Muscle layer of colon (tissue), 2 donors: Measurements from ENCODE around the gene MTHFS.

Experiments
- H3K27ac ChIP-seq: one replicate; pipeline ENCODE4 v1.7.0; 2013; ENCODE audit warnings: low read depth, mild to moderate bottlenecking, low read length, moderate library complexity
- H3K27me3 ChIP-seq, 2 donors: one replicate each; pipeline ENCODE4 v1.7.0; 2013; ENCODE audit warnings: low read length in 2 of 2, mild to moderate bottlenecking in 2 of 2; ENCODE audit not compliant: insufficient read depth in 2 of 2, control insufficient read depth in 1 of 2
- H3K36me3 ChIP-seq: one replicate; pipeline ENCODE4 v1.7.0; 2013; ENCODE audit warnings: mild to moderate bottlenecking, low read length; ENCODE audit not compliant: insufficient read depth
- H3K4me1 ChIP-seq: one replicate; pipeline ENCODE4 v1.7.0; 2013; ENCODE audit warnings: mild to moderate bottlenecking, low read length; ENCODE audit not compliant: insufficient read depth
- H3K4me3 ChIP-seq, 2 donors: one replicate each; pipeline ENCODE4 v1.7.0; 2013; ENCODE audit warnings: low read length in 2 of 2, low read depth in 1 of 2, mild to moderate bottlenecking in 1 of 2, moderate library complexity in 1 of 2
- H3K9ac ChIP-seq: one replicate; pipeline ENCODE4 v1.7.0; 2013; ENCODE audit warnings: low read length
- H3K9me3 ChIP-seq: one replicate; pipeline ENCODE4 v1.7.0; 2013; ENCODE audit warnings: mild to moderate bottlenecking, low read length
- donor health status: abdominal sarcoma.
- donor health status: Adenocarcinoma of cecum.

Gene MTHFS

DNA sequence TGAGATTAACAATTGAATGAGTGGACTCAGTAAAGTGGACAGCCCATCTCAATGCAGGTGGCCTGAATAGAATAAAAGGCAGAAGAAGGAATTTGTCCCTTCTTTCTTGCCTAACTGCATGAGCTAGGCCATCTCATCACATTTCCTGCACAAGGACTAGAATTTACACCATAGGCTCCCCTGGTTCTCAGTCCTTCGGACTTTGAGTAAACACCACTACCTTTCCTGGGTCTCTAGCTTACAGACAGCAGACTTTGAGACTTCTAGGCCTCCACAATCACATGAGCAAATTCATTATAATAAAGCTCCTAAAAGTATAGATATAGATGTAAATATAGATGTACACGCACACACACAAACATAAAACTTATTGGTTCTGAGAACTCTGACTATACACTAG is 28.3 kb downstream of the MTHFS start:
- Histone ChIP-seq H3K27me3 (no peaks in the 10 kb centered on the region), H3K36me3 (no peaks in the 10 kb centered on the region), H3K9ac (no peak overlapping the region), H3K4me1 (no peaks in the 10 kb centered on the region), H3K9me3 (no peaks in the 10 kb centered on the region), H3K4me3 (no peak overlapping the region), H3K27ac (no peak overlapping the region)

DNA sequence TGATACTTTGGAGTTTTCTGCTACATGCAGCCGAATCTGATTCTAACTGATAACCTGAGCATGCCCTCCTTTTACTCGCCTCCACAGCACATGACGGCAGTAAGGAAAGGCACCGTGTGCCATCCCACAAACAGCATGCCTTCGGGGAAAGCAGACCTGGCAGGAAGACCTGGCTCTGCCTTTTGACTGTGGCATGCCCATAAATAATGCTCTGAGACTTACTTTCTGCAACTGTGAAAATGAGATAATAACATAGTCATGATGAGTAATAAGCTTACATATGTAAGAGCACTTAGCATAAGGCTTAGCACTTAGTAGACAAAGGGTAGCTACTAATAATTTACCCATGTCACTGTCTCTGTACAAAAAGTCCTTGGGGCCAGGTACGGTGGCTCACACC is 32.9 kb downstream of the MTHFS start:
- no peaks in the 10 kb centered on the region for H3K4me1 ChIP-seq
- H3K9me3 ChIP-seq: no peaks in the 10 kb centered on the region
- no peaks in the 10 kb centered on the region for H3K27me3 ChIP-seq
- no peak overlapping the region for H3K27ac ChIP-seq
- no peak overlapping the region for H3K9ac ChIP-seq
- H3K36me3 ChIP-seq: no peaks in the 10 kb centered on the region
- H3K4me3 ChIP-seq: no peak overlapping the region

DNA sequence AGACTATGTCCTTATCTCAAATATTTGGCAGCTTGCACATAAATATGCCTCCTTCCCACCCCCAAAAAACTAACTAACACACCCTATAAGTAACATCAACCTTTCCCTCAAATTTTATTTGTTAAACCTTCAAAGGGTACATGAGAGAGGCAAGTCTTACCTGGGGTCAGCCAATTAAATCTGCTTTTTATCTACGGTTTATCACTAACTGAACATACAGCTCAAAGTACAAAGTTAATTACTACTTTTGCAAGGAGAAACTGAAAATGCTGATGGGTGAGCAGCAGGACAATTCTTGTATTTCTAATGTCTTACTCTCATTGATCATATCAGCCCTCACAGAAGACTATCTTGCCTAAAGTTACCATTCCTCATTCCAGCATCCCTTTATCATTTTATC is 34.6 kb downstream of the MTHFS start:
- no peaks in the 10 kb centered on the region for H3K36me3 ChIP-seq
- H3K9me3 ChIP-seq: no peaks in the 10 kb centered on the region
- no peak overlapping the region for H3K9ac ChIP-seq
- H3K4me3 ChIP-seq: no peak overlapping the region
- H3K4me1 ChIP-seq: no peaks in the 10 kb centered on the region
- H3K27me3 ChIP-seq: no peaks in the 10 kb centered on the region
- no peak overlapping the region for H3K27ac ChIP-seq

DNA sequence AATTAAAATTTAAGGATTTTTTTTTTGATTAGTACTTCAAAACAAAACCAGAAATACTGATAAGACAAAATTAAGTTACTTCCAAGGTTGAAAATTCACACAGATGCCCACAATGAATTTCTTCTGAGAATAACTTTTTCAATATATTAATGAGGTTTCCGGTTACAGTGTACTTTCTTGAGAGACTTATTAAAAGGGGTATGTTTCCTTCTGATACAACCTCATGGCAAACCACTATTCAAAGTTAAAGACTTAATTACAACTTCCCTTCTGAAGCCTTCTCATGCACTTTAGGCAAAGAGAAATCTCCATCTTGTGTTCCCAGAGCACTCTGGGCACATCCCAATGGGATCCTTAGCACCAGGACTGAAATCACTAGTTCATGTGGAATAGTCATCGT is 36.2 kb downstream of the MTHFS start:
- Histone ChIP-seq H3K4me3 (no peak overlapping the region), H3K9me3 (no peaks in the 10 kb centered on the region), H3K9ac (no peak overlapping the region), H3K27me3 (no peaks in the 10 kb centered on the region), H3K36me3 (no peaks in the 10 kb centered on the region), H3K4me1 (no peaks in the 10 kb centered on the region), H3K27ac (no peak overlapping the region)

DNA sequence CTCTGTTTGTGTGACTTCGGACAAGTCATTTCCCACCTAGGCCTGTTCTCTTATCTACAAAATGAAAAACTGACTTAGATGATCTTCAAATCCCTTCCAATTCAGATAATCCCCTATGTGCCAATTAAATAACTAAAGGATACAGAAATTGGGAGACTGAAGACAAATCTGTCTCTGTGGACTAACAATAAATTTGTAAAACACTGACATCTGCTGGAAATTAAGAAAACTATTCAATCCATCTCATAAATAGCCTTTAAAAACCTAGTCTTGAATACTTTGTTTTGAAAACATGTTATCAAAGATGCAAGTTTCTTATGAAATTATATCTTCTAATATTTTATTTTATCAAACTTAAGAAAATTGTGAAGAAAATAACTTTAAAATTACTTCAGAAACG is 38.3 kb downstream of the MTHFS start:
- H3K4me3 ChIP-seq: no peak overlapping the region
- no peak overlapping the region for H3K27ac ChIP-seq
- no peaks in the 10 kb centered on the region for H3K36me3 ChIP-seq
- no peaks in the 10 kb centered on the region for H3K4me1 ChIP-seq
- H3K9me3 ChIP-seq: no peaks in the 10 kb centered on the region
- no peak overlapping the region for H3K9ac ChIP-seq
- no peaks in the 10 kb centered on the region for H3K27me3 ChIP-seq

DNA sequence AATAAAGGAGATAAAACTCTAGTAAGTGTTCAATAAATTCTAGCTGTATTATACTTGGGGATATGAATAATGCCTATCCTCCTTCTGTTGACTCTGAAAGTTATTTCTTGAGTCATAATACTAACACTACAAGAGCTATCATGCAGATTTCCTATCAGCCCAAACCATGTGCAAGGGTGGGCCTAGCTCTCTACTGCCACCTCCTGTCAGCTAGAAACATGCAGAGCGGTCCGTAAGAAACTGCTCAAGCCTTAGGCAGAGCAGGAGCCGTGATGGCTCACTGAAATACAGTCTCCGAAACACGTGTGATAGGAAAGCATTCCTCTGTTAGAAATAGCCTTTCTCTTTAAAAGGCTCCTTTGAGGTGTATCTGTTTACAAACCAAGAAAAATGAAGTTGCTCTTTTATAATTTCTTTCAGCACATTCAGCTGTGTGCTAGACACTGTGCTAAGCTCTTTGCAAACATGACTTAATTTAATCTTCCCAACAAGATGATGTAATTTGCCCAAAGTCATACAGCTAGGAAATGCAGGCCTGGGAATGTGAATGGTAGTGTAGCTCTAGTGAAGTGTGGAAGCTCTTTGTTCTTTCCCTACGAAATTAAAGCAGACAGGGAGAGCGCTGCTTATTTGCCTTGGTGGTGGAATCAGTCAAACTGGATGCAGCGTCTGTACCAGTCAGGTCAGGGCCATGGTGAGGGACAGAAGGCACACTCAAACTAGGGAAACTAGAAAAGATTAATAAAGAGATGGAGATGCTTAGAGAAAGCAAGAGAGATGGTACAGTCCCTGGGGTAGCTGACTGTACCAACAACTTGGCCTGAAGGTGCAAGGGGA is 43.1 kb downstream of the MTHFS start:
- Histone ChIP-seq H3K9me3 (no peaks in the 10 kb centered on the region), H3K27me3 (no peaks in the 10 kb centered on the region), H3K9ac (no peak overlapping the region), H3K4me3 (no peak overlapping the region), H3K27ac (no peak overlapping the region), H3K4me1 (no peaks in the 10 kb centered on the region), H3K36me3 (no peaks in the 10 kb centered on the region)

DNA sequence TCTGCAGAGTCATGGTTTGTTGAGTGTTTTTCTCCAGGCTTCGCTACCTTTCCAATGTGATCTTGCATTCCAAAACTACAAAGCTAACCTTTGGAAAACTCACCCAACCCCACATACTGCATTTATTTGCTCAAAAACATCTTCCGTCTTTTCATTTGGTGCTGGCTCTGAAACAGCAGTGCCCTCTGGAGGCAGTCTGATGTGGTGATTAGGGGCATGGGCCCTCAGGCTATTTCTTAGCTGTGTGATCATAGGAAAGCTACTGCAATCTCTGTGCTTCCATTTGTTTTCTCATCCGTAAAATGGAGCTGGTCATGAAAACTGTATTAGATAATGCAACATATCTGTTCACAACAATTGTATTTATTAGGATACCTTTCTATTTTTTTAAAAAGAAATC is 47.0 kb downstream of the MTHFS start:
- H3K4me3 ChIP-seq: no peak overlapping the region
- no peaks in the 10 kb centered on the region for H3K9me3 ChIP-seq
- no peak overlapping the region for H3K27ac ChIP-seq
- H3K27me3 ChIP-seq: no peaks in the 10 kb centered on the region
- H3K36me3 ChIP-seq: peaks cover 7% of the 10 kb centered on the region
- no peak overlapping the region for H3K9ac ChIP-seq
- H3K4me1 ChIP-seq: no peaks in the 10 kb centered on the region

DNA sequence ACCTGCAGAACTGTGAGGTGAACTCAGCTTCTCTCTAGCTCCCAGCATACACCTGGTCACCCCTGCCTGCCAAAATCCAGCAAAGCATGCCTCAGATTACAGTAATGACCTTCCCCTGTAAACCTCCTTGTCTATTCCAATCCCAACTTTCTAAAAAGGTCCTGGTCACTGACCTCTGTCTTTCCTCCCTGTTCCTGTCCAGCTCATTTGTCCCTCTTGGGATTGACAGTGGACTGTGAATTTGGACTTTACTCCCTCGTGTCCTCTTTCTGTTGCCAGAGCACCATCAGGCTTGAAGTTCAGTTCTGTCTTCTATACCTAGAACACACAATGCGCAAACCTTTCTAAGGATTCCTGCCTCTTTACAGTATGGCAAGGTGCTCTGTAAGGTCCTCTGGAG is 50.3 kb downstream of the MTHFS start:
- Histone ChIP-seq H3K9me3 (no peaks in the 10 kb centered on the region), H3K4me1 (no peaks in the 10 kb centered on the region), H3K9ac (no peak overlapping the region), H3K36me3 (peaks cover 7% of the 10 kb centered on the region), H3K27me3 (no peaks in the 10 kb centered on the region), H3K4me3 (no peak overlapping the region), H3K27ac (no peak overlapping the region)

DNA sequence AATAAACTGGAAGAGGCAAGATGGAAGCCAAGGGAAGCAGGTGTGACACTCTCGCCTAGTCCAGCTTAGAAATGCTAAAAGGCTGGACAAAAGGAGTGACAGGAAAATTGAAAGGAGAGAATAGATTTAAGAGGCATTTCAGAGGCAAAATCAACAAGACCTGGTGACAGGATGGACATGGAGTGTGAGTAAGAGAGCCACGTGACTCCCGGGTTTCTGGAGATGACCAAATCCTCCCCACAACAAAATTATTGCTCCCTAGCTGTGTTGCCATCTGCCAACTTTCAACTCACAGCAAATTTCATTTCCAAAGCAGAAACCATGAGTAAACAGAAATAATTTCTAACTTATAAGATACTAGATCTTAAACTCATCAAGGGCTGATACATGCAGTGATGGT is 52.6 kb downstream of the MTHFS start:
- H3K9ac ChIP-seq: no peak overlapping the region
- H3K27me3 ChIP-seq: no peaks in the 10 kb centered on the region
- H3K4me3 ChIP-seq: no peak overlapping the region
- H3K27ac ChIP-seq: no peak overlapping the region
- H3K9me3 ChIP-seq: no peaks in the 10 kb centered on the region
- H3K4me1 ChIP-seq: no peaks in the 10 kb centered on the region
- H3K36me3 ChIP-seq: peaks cover 7% of the 10 kb centered on the region

DNA sequence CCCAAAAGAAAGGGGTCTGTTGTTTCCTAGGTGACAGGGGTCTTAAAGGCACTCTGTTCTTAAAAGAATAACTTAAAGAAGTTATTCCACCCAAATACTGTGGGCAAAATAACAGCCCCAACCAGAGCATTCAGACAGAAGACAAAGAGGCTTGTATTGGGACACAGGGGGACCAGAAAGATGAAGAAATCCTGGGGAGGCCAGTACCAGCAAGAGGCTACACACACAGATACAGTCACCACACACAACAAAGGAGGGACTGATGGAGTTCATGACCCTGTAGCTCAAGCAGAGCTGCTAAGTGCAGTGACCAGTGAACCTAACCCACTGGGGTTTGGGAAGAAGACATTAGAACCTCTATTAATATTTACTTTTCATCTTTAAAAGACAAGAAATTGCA is 59.0 kb downstream of the MTHFS start:
- no peak overlapping the region for H3K9ac ChIP-seq
- no peak overlapping the region for H3K4me3 ChIP-seq
- H3K27me3 ChIP-seq: no peaks in the 10 kb centered on the region
- no peak overlapping the region for H3K27ac ChIP-seq
- H3K36me3 ChIP-seq: no peaks in the 10 kb centered on the region
- no peaks in the 10 kb centered on the region for H3K9me3 ChIP-seq
- H3K4me1 ChIP-seq: no peaks in the 10 kb centered on the region

DNA sequence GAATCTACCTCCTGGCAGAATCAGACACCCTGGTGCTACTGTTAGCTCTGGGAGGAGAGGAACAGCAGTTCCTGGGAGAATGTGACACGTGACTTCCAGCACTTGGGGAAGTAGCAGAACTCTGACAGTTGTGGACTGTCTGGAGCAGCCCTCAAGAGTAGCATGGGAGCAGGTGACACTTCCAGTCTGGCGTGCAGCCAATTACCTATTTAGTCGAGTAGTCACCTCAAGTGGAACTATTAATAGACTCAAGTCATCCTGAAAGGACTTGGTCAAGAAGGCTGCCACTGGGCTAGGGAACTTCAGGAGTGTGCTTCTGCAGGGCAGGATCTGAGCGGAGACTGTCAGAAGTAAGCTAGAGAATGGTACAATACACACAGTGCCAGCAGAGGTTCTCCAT is 62.3 kb downstream of the MTHFS start:
- Histone ChIP-seq H3K4me1 (no peaks in the 10 kb centered on the region), H3K9me3 (no peaks in the 10 kb centered on the region), H3K36me3 (no peaks in the 10 kb centered on the region), H3K9ac (no peak overlapping the region), H3K27ac (no peak overlapping the region), H3K27me3 (no peaks in the 10 kb centered on the region), H3K4me3 (no peak overlapping the region)

DNA sequence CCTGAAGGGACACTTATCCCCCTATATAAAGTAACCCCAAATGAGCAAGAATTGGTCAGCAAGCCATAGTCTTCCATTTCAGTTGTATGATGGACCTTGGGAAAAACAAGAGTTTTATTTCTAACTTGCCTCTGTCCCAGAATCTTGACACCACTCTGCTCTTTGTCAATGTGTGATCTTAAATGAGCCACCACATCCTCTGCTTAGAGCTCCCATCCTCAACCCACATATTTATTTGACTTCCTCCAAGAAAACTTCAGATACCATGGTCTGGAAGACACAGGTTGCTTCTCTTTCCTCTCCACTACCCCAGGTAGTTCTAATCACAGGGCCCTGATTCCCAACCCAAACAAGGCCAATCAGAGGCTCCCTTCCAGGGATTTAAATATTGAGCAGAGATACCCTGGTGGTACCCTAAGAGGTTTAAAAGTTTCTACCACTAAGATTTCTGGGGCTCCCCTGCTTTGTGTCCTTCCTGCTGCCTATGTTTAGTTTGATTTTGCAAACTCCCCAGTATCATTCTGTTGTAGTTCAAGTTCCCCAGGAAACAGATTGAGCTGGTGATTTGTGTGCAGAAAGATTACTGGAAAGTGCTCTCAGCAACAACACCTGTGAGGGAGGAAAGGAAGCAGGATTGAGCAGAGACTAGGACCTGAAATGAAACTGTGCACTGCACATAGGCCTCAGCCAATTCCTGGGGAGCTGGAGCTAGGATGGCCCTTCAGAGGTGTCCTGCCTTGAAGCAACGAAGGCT is 64.3 kb downstream of the MTHFS start:
- H3K27ac ChIP-seq: no peak overlapping the region
- H3K9me3 ChIP-seq: no peaks in the 10 kb centered on the region
- H3K27me3 ChIP-seq: no peaks in the 10 kb centered on the region
- no peak overlapping the region for H3K9ac ChIP-seq
- H3K4me1 ChIP-seq: no peaks in the 10 kb centered on the region
- no peak overlapping the region for H3K4me3 ChIP-seq
- no peaks in the 10 kb centered on the region for H3K36me3 ChIP-seq
